ENCODE measurements around the gene USP4.

DNA sequence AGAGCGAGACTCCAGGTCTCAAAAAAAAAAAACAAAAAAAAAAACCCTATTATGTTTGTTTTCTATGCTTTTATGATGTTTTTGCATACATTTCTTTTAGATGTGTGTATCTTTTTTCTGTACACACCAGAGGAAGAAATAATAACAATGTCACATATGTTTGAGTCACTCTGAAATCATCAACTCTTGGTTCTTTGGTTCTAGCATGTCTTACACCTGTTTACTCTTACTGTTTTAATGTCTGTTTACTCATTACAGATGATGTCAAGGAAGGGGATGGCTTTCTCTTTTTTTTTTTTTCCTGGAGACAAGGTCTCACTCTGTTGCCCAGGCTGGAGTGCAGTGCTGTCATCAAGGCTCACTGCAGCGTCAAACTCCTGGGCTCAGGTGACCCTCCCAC lies 47.9 kb upstream of the USP4 start:
- TF ChIP-seq, protein P1, sequence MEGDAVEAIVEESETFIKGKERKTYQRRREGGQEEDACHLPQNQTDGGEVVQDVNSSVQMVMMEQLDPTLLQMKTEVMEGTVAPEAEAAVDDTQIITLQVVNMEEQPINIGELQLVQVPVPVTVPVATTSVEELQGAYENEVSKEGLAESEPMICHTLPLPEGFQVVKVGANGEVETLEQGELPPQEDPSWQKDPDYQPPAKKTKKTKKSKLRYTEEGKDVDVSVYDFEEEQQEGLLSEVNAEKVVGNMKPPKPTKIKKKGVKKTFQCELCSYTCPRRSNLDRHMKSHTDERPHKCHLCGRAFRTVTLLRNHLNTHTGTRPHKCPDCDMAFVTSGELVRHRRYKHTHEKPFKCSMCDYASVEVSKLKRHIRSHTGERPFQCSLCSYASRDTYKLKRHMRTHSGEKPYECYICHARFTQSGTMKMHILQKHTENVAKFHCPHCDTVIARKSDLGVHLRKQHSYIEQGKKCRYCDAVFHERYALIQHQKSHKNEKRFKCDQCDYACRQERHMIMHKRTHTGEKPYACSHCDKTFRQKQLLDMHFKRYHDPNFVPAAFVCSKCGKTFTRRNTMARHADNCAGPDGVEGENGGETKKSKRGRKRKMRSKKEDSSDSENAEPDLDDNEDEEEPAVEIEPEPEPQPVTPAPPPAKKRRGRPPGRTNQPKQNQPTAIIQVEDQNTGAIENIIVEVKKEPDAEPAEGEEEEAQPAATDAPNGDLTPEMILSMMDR (conservative IDR thresholded peaks at IDR 0.05; ENCODE audit: low read depth, low read length), result no peak
- no peak for TF ChIP-seq EZH2 (IDR thresholded peaks at IDR 0.05; ENCODE audit: borderline replicate concordance, low read depth, low read length, poor library complexity, severe bottlenecking)

Data from A673 (cell line).